ENCODE results near the gene PACRG.

PACRG gene

DNA sequence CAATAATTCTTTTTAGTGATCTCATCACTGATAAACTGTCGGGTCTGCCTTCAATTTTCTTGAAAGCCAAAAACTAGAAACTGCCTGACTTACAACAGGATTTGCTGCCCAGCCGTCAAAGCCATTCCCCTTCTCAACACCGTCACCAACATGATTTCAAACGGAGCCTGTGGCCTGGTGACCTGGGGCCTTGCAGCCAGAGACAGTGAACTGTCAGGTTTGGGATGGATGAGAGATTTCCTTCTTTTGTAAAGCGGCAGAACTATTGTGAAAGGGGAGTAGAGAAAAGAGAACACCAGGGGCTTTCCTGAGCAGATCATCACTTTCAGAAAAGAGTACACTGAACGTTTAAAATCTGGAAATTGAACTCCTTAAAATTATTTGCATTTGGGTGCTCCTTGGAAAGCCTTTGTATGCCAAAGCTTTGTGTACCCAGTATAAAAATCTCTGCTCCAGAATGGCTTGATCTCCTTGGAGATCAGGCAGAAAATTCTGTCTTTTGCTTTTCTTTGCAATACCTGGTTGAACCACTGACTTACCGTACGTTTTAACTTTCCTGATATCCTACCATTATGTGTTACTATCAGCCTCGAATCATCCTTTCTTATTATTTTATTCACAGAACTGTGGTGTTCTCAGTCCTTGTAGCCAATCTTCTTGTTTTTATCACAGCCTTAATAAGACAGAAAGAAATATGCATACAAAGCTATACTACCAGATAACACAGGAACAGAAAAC is 125.2 kb downstream of the PACRG start:
- TF ChIP-seq ZNF70 (CRISPR knock-in tag; IDR thresholded peaks at IDR 0.05) (no peak), CSDC2 (CRISPR knock-in tag; IDR thresholded peaks at IDR 0.05) (no peak), OSR1 (CRISPR knock-in tag; IDR thresholded peaks at IDR 0.05) (no peak), ISL1 (CRISPR knock-in tag; IDR thresholded peaks at IDR 0.05) (no peak), TCF4 (CRISPR knock-in tag; IDR thresholded peaks at IDR 0.05; ENCODE audit: borderline replicate concordance) (no peak), RARB (CRISPR knock-in tag; IDR thresholded peaks at IDR 0.05) (no peak), ZFP30 (CRISPR knock-in tag; IDR thresholded peaks at IDR 0.05) (no peak), TOX (CRISPR knock-in tag; IDR thresholded peaks at IDR 0.05; ENCODE audit: borderline replicate concordance) (no peak), ARNTL (CRISPR knock-in tag; IDR thresholded peaks at IDR 0.05; ENCODE audit: borderline replicate concordance, low read depth) (no peak), PPARA (CRISPR knock-in tag; IDR thresholded peaks at IDR 0.05; ENCODE audit: borderline replicate concordance) (no peak), ESRRG (CRISPR knock-in tag; IDR thresholded peaks at IDR 0.05) (no peak), ZC3H10 (CRISPR knock-in tag; IDR thresholded peaks at IDR 0.05) (no peak), ZFP3 (CRISPR knock-in tag; IDR thresholded peaks at IDR 0.05) (no peak)
- TF ChIP-seq, protein P1, sequence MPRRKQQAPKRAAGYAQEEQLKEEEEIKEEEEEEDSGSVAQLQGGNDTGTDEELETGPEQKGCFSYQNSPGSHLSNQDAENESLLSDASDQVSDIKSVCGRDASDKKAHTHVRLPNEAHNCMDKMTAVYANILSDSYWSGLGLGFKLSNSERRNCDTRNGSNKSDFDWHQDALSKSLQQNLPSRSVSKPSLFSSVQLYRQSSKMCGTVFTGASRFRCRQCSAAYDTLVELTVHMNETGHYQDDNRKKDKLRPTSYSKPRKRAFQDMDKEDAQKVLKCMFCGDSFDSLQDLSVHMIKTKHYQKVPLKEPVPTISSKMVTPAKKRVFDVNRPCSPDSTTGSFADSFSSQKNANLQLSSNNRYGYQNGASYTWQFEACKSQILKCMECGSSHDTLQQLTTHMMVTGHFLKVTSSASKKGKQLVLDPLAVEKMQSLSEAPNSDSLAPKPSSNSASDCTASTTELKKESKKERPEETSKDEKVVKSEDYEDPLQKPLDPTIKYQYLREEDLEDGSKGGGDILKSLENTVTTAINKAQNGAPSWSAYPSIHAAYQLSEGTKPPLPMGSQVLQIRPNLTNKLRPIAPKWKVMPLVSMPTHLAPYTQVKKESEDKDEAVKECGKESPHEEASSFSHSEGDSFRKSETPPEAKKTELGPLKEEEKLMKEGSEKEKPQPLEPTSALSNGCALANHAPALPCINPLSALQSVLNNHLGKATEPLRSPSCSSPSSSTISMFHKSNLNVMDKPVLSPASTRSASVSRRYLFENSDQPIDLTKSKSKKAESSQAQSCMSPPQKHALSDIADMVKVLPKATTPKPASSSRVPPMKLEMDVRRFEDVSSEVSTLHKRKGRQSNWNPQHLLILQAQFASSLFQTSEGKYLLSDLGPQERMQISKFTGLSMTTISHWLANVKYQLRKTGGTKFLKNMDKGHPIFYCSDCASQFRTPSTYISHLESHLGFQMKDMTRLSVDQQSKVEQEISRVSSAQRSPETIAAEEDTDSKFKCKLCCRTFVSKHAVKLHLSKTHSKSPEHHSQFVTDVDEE (CRISPR knock-in tag; IDR thresholded peaks at IDR 0.05): no peak
- TF ChIP-seq, protein P2, sequence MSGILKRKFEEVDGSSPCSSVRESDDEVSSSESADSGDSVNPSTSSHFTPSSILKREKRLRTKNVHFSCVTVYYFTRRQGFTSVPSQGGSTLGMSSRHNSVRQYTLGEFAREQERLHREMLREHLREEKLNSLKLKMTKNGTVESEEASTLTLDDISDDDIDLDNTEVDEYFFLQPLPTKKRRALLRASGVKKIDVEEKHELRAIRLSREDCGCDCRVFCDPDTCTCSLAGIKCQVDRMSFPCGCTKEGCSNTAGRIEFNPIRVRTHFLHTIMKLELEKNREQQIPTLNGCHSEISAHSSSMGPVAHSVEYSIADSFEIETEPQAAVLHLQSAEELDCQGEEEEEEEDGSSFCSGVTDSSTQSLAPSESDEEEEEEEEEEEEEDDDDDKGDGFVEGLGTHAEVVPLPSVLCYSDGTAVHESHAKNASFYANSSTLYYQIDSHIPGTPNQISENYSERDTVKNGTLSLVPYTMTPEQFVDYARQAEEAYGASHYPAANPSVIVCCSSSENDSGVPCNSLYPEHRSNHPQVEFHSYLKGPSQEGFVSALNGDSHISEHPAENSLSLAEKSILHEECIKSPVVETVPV (CRISPR knock-in tag; IDR thresholded peaks at IDR 0.05): no peak
- TF ChIP-seq, protein P3, sequence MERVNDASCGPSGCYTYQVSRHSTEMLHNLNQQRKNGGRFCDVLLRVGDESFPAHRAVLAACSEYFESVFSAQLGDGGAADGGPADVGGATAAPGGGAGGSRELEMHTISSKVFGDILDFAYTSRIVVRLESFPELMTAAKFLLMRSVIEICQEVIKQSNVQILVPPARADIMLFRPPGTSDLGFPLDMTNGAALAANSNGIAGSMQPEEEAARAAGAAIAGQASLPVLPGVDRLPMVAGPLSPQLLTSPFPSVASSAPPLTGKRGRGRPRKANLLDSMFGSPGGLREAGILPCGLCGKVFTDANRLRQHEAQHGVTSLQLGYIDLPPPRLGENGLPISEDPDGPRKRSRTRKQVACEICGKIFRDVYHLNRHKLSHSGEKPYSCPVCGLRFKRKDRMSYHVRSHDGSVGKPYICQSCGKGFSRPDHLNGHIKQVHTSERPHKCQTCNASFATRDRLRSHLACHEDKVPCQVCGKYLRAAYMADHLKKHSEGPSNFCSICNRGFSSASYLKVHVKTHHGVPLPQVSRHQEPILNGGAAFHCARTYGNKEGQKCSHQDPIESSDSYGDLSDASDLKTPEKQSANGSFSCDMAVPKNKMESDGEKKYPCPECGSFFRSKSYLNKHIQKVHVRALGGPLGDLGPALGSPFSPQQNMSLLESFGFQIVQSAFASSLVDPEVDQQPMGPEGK (CRISPR knock-in tag; IDR thresholded peaks at IDR 0.05; ENCODE audit: borderline replicate concordance): no peak
- TF ChIP-seq, protein P4, sequence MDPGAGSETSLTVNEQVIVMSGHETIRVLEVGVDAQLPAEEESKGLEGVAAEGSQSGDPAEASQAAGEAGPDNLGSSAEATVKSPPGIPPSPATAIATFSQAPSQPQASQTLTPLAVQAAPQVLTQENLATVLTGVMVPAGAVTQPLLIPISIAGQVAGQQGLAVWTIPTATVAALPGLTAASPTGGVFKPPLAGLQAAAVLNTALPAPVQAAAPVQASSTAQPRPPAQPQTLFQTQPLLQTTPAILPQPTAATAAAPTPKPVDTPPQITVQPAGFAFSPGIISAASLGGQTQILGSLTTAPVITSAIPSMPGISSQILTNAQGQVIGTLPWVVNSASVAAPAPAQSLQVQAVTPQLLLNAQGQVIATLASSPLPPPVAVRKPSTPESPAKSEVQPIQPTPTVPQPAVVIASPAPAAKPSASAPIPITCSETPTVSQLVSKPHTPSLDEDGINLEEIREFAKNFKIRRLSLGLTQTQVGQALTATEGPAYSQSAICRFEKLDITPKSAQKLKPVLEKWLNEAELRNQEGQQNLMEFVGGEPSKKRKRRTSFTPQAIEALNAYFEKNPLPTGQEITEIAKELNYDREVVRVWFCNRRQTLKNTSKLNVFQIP (CRISPR knock-in tag; IDR thresholded peaks at IDR 0.05; ENCODE audit: borderline replicate concordance, low read depth): no peak
- no peak for ATAC-seq

DNA sequence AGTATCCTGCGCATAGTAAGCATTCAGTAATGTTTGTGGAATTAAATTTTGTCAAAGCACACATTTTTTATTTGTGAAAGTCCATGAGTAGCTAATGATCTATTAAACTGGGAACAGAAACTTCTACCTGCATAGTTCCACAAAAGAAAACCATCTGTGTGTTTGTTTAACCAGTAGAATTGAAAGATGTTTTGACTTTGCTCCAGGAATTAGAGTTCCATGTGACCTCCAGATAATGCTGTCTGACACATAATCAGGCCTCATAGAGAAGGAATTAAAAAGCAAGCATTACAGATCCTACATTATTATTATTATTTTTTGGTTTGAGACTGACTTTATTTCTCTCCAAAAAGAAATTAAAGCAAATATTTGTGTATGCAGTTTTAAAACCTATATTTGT is 126.5 kb downstream of the PACRG start:
- no peak for ATAC-seq
- TF ChIP-seq, protein P3 (CRISPR knock-in tag; IDR thresholded peaks at IDR 0.05; ENCODE audit: borderline replicate concordance): no peak
- TF ChIP-seq TOX (CRISPR knock-in tag; IDR thresholded peaks at IDR 0.05; ENCODE audit: borderline replicate concordance): no peak
- TF ChIP-seq ZFP3 (CRISPR knock-in tag; IDR thresholded peaks at IDR 0.05): no peak
- TF ChIP-seq RARB (CRISPR knock-in tag; IDR thresholded peaks at IDR 0.05): no peak
- no peak for TF ChIP-seq CSDC2 (CRISPR knock-in tag; IDR thresholded peaks at IDR 0.05)
- no peak for TF ChIP-seq ESRRG (CRISPR knock-in tag; IDR thresholded peaks at IDR 0.05)
- no peak for TF ChIP-seq ZC3H10 (CRISPR knock-in tag; IDR thresholded peaks at IDR 0.05)
- TF ChIP-seq OSR1 (CRISPR knock-in tag; IDR thresholded peaks at IDR 0.05): no peak
- TF ChIP-seq ZNF70 (CRISPR knock-in tag; IDR thresholded peaks at IDR 0.05): no peak
- TF ChIP-seq, protein P5, sequence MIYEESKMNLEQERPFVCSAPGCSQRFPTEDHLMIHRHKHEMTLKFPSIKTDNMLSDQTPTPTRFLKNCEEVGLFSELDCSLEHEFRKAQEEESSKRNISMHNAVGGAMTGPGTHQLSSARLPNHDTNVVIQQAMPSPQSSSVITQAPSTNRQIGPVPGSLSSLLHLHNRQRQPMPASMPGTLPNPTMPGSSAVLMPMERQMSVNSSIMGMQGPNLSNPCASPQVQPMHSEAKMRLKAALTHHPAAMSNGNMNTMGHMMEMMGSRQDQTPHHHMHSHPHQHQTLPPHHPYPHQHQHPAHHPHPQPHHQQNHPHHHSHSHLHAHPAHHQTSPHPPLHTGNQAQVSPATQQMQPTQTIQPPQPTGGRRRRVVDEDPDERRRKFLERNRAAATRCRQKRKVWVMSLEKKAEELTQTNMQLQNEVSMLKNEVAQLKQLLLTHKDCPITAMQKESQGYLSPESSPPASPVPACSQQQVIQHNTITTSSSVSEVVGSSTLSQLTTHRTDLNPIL (CRISPR knock-in tag; IDR thresholded peaks at IDR 0.05; ENCODE audit: low read depth): no peak
- TF ChIP-seq SNAI2 (CRISPR knock-in tag; IDR thresholded peaks at IDR 0.05): no peak
- TF ChIP-seq ISL1 (CRISPR knock-in tag; IDR thresholded peaks at IDR 0.05): no peak
- no peak for TF ChIP-seq ZNF8 (CRISPR knock-in tag; IDR thresholded peaks at IDR 0.05)
- TF ChIP-seq, protein P2 (CRISPR knock-in tag; IDR thresholded peaks at IDR 0.05): no peak
